Activated CD4-positive, alpha-beta T cell treated with anti-CD3 and anti-CD28 coated beads, Interleukin-2, amount 10 ng/mL, durations not matched to agents 24 days and 14 days (primary cell): Measurements from ENCODE around the gene EBLN2. TPM values are rescaled to one million over a fixed set of nuclear protein-coding genes. Genes with fewer than 3 reads are reported as not detected.
A peak's percentile ranks its signal among the peaks of the same experiment; 100 is the strongest.
"Not testable (repeated sequence)": the region's sequence is repeated elsewhere in the genome, so short reads cannot be mapped to it uniquely, and the experiment has no call there.

Source experiments
- DNase-seq: peaks from one replicate; pipeline ENCODE4 v3.0.0; 2022
- H3K27ac Mint-ChIP-seq: one replicate; pipeline ENCODE4 v1.8.0; 2022; ENCODE audit warnings: mild to moderate bottlenecking, mixed read lengths
- H3K27me3 Mint-ChIP-seq: one replicate; pipeline ENCODE4 v1.8.0; 2022; ENCODE audit warnings: mixed read lengths
- H3K36me3 Mint-ChIP-seq: one replicate; pipeline ENCODE4 v1.8.0; 2022; ENCODE audit warnings: low read depth, mild to moderate bottlenecking, mixed read lengths
- H3K4me1 Mint-ChIP-seq: one replicate; pipeline ENCODE4 v1.8.0; 2021; ENCODE audit warnings: mixed read lengths
- H3K4me3 Mint-ChIP-seq: one replicate; pipeline ENCODE4 v1.8.0; 2022; ENCODE audit warnings: mild to moderate bottlenecking, moderate library complexity, mixed read lengths
- H3K9me3 Mint-ChIP-seq: one replicate; pipeline ENCODE4 v1.8.0; 2021; ENCODE audit warnings: mixed read lengths
- intact Hi-C: fragments of 100-400 bp; cut with micrococcal nuclease; formaldehyde crosslinking; loops from one replicate; pipeline ENCODE4 v1.15.1; 2023
- total RNA-seq: library from RNA; stranded (reverse); gene quantifications from 2 replicates; pipeline ENCODE4 v1.2.3, GENCODE V29; 2022

EBLN2 gene
- total RNA-seq, 1 donor from 2014 or later = 7.8 TPM

- peaks cover 5% of the 10 kb centered on the region for H3K36me3 Mint-ChIP-seq
- H3K4me3 Mint-ChIP-seq = no peak overlapping the region
- no peak overlapping the region for H3K27ac Mint-ChIP-seq
- no peaks in the 10 kb centered on the region for H3K9me3 Mint-ChIP-seq
- intact Hi-C loops = no loop called here
- H3K27me3 Mint-ChIP-seq = no peaks in the 10 kb centered on the region
- no peak for DNase-seq
- peaks cover 28% of the 10 kb centered on the region for H3K4me1 Mint-ChIP-seq
Observed at GRCh38 chr3:73043414-73043813, 18.0 kb upstream of the EBLN2 start.

- no peaks in the 10 kb centered on the region for H3K9me3 Mint-ChIP-seq
- H3K4me3 Mint-ChIP-seq = no peak overlapping the region
- H3K36me3 Mint-ChIP-seq = peaks cover 10% of the 10 kb centered on the region
- no peaks in the 10 kb centered on the region for H3K27me3 Mint-ChIP-seq
- peaks cover 28% of the 10 kb centered on the region for H3K4me1 Mint-ChIP-seq
- H3K27ac Mint-ChIP-seq = no peak overlapping the region
- intact Hi-C loops = loop anchor here (2.0 kb wide), 1 partner anchor 17 kb away; no protein-coding TSS in a partner anchor
- DNase-seq = no peak
Observed at GRCh38 chr3:73045391-73045790, 16.1 kb upstream of the EBLN2 start.

- H3K4me1 Mint-ChIP-seq = peaks cover 25% of the 10 kb centered on the region
- peaks cover 10% of the 10 kb centered on the region for H3K36me3 Mint-ChIP-seq
- H3K27me3 Mint-ChIP-seq = no peaks in the 10 kb centered on the region
- intact Hi-C loops = no loop called here
- no peak for DNase-seq
- no peaks in the 10 kb centered on the region for H3K9me3 Mint-ChIP-seq
- no peak overlapping the region for H3K27ac Mint-ChIP-seq
- H3K4me3 Mint-ChIP-seq = no peak overlapping the region
Observed at GRCh38 chr3:73046195-73046594, 15.3 kb upstream of the EBLN2 start.

GRCh38 chr3:73049319-73049718, 12.1 kb upstream of the EBLN2 start:
- peaks cover 9% of the 10 kb centered on the region for H3K4me1 Mint-ChIP-seq
- intact Hi-C loops = no loop called here
- DNase-seq = no peak
- H3K4me3 Mint-ChIP-seq = no peak overlapping the region
- no peaks in the 10 kb centered on the region for H3K27me3 Mint-ChIP-seq
- H3K27ac Mint-ChIP-seq = no peak overlapping the region
- H3K36me3 Mint-ChIP-seq = peaks cover 8% of the 10 kb centered on the region
- H3K9me3 Mint-ChIP-seq = no peaks in the 10 kb centered on the region

- H3K4me3 Mint-ChIP-seq = no peak overlapping the region
- H3K36me3 Mint-ChIP-seq = peaks cover 6% of the 10 kb centered on the region
- intact Hi-C loops = no loop called here
- H3K4me1 Mint-ChIP-seq = peaks cover 1% of the 10 kb centered on the region
- H3K27me3 Mint-ChIP-seq = no peaks in the 10 kb centered on the region
- no peak for DNase-seq
- H3K27ac Mint-ChIP-seq = no peak overlapping the region
- H3K9me3 Mint-ChIP-seq = no peaks in the 10 kb centered on the region
Observed at GRCh38 chr3:73052857-73053256, 8.6 kb upstream of the EBLN2 start.

GRCh38 chr3:73055583-73055982, 5.9 kb upstream of the EBLN2 start:
- intact Hi-C loops = no loop called here
- H3K4me3 Mint-ChIP-seq = no peak overlapping the region
- peaks cover 12% of the 10 kb centered on the region for H3K36me3 Mint-ChIP-seq
- H3K27me3 Mint-ChIP-seq = no peaks in the 10 kb centered on the region
- no peak overlapping the region for H3K27ac Mint-ChIP-seq
- H3K9me3 Mint-ChIP-seq = no peaks in the 10 kb centered on the region
- H3K4me1 Mint-ChIP-seq = peaks cover 7% of the 10 kb centered on the region
- peak; percentile 47 for DNase-seq

- Mint-ChIP-seq H3K4me1 (peaks cover 7% of the 10 kb centered on the region), H3K27ac (no peak overlapping the region), H3K4me3 (no peak overlapping the region), H3K9me3 (no peaks in the 10 kb centered on the region), H3K27me3 (no peaks in the 10 kb centered on the region), H3K36me3 (peaks cover 14% of the 10 kb centered on the region)
- intact Hi-C loops = loop anchor here (1.0 kb wide), 2 partner anchors 59 to 117 kb away; no protein-coding TSS in a partner anchor
- no peak for DNase-seq
Observed at GRCh38 chr3:73056014-73056844, 5.2 kb upstream of the EBLN2 start.

- intact Hi-C loops = loop anchor here (1.0 kb wide), 2 partner anchors 59 to 117 kb away; no protein-coding TSS in a partner anchor
- Mint-ChIP-seq H3K4me3 (no peak overlapping the region), H3K9me3 (no peaks in the 10 kb centered on the region), H3K27me3 (no peaks in the 10 kb centered on the region), H3K27ac (no peak overlapping the region), H3K36me3 (peaks cover 16% of the 10 kb centered on the region), H3K4me1 (peaks cover 7% of the 10 kb centered on the region)
- DNase-seq = no peak
Observed at GRCh38 chr3:73056845-73057150, 4.7 kb upstream of the EBLN2 start.

GRCh38 chr3:73060302-73060723, 1.1 kb upstream of the EBLN2 start:
- no peak overlapping the region for H3K27ac Mint-ChIP-seq

GRCh38 chr3:73066243-73066642, 4.8 kb downstream of the EBLN2 start:
- H3K27me3 Mint-ChIP-seq, H3K27ac Mint-ChIP-seq, DNase-seq, H3K4me1 Mint-ChIP-seq, H3K4me3 Mint-ChIP-seq, H3K9me3 Mint-ChIP-seq, intact Hi-C loops: not testable (repeated sequence)
- peaks cover 32% of the 10 kb centered on the region for H3K36me3 Mint-ChIP-seq

More at GRCh38 chr3:73060302-73060723, 1.1 kb upstream of the EBLN2 start:
- Mint-ChIP-seq H3K9me3 (no peaks in the 10 kb centered on the region), H3K27me3 (no peaks in the 10 kb centered on the region), H3K36me3 (peaks cover 37% of the 10 kb centered on the region), H3K4me3 (no peak overlapping the region), H3K4me1 (peaks cover 7% of the 10 kb centered on the region)
- intact Hi-C loops = no loop called here
- no peak for DNase-seq

- Mint-ChIP-seq H3K4me1 (peaks cover 19% of the 10 kb centered on the region), H3K36me3 (peaks cover 22% of the 10 kb centered on the region), H3K4me3 (no peak overlapping the region), H3K27ac (no peak overlapping the region), H3K9me3 (no peaks in the 10 kb centered on the region), H3K27me3 (no peaks in the 10 kb centered on the region)
- no peak for DNase-seq
- intact Hi-C loops = no loop called here
Observed at GRCh38 chr3:73068419-73068818, 7.0 kb downstream of the EBLN2 start.

GRCh38 chr3:73069187-73069586, 7.7 kb downstream of the EBLN2 start:
- DNase-seq = no peak
- H3K27me3 Mint-ChIP-seq = no peaks in the 10 kb centered on the region
- H3K36me3 Mint-ChIP-seq = peaks cover 21% of the 10 kb centered on the region
- no peak overlapping the region for H3K27ac Mint-ChIP-seq
- H3K4me1 Mint-ChIP-seq = peaks cover 20% of the 10 kb centered on the region
- intact Hi-C loops = no loop called here
- H3K4me3 Mint-ChIP-seq = no peak overlapping the region
- H3K9me3 Mint-ChIP-seq = no peaks in the 10 kb centered on the region

- Mint-ChIP-seq H3K9me3 (no peaks in the 10 kb centered on the region), H3K27ac (no peak overlapping the region), H3K36me3 (peaks cover 14% of the 10 kb centered on the region), H3K4me3 (no peak overlapping the region), H3K27me3 (no peaks in the 10 kb centered on the region), H3K4me1 (peaks cover 22% of the 10 kb centered on the region)
- intact Hi-C loops = no loop called here
- peak; percentile 49 for DNase-seq
Observed at GRCh38 chr3:73069775-73070444, 8.5 kb downstream of the EBLN2 start.
